Fibroblast of lung (primary cell): ENCODE measurements around the gene XPC. TPM values are rescaled to one million over a fixed set of nuclear protein-coding genes. Genes with fewer than 3 reads are reported as not detected.

Experiments
- DNase-seq, 2 donors: peaks; one replicate each; pipeline versions ENCODE4 v3.0.0 to v3.0.0-alpha.2; 2010; ENCODE audit warnings: low read depth in 2 of 2
- H2AFZ ChIP-seq: 2 replicates; pipeline ENCODE4 v1.5.1; 2012; ENCODE audit warnings: low read length, control low read depth, inconsistent platforms
- H3K27ac ChIP-seq: 2 replicates; pipeline ENCODE4 v1.5.1; 2011; ENCODE audit warnings: low read length, control low read depth; ENCODE audit not compliant: insufficient read depth
- H3K27me3 ChIP-seq: 2 replicates; pipeline ENCODE4 v1.5.1; 2011; ENCODE audit warnings: mild to moderate bottlenecking, low read length; ENCODE audit not compliant: control insufficient read depth, insufficient read depth
- H3K36me3 ChIP-seq: 2 replicates; pipeline ENCODE4 v1.5.1; 2011; ENCODE audit warnings: low read length; ENCODE audit not compliant: control insufficient read depth, insufficient read depth
- H3K4me1 ChIP-seq: 2 replicates; pipeline ENCODE4 v1.5.1; 2011; ENCODE audit warnings: low read length; ENCODE audit not compliant: control insufficient read depth, insufficient read depth; ENCODE audit errors: extremely low read depth
- H3K4me2 ChIP-seq: 2 replicates; pipeline ENCODE4 v1.5.1; 2011; ENCODE audit warnings: low read length, control low read depth; ENCODE audit not compliant: insufficient read depth; ENCODE audit errors: extremely low read depth
- H3K4me3 ChIP-seq, 4 experiments: fragments of 200-600 bp in 1 of 4; sonication (generic) in 1 of 4; replicated peaks in 1 of 4; 2 replicates each; pipeline ENCODE4 v1.5.1; 2011 to 2016; ENCODE audit warnings: low read length in 4 of 4, low read depth in 3 of 4, mild to moderate bottlenecking in 3 of 4, control low read depth in 2 of 4, inconsistent platforms in 1 of 4, mixed read lengths in 1 of 4; ENCODE audit not compliant: insufficient read depth in 1 of 4; ENCODE audit errors: control extremely low read depth in 1 of 4
- H3K79me2 ChIP-seq: 2 replicates; pipeline ENCODE4 v1.5.1; 2012; ENCODE audit warnings: mild to moderate bottlenecking, low read length, inconsistent platforms; ENCODE audit not compliant: control insufficient read depth, insufficient read depth
- H3K9ac ChIP-seq: 2 replicates; pipeline ENCODE4 v1.5.1; 2011; ENCODE audit warnings: mild to moderate bottlenecking, low read length, control low read depth; ENCODE audit not compliant: insufficient read depth
- H3K9me3 ChIP-seq: 2 replicates; pipeline ENCODE4 v1.5.1; 2012; ENCODE audit warnings: low read depth, low read length; ENCODE audit not compliant: control insufficient read depth, insufficient read depth
- H4K20me1 ChIP-seq: 2 replicates; pipeline ENCODE4 v1.5.1; 2011; ENCODE audit warnings: low read length; ENCODE audit not compliant: control insufficient read depth, insufficient read depth; ENCODE audit errors: extremely low read depth
- CTCF ChIP-seq, 2 donors: IDR thresholded peaks in 1 of 2; conservative IDR thresholded peaks in 1 of 2; 1 replicate in 1 of 2; 2 replicates in 1 of 2; pipeline ENCODE4 v1.5.1; 2011 to 2012; ENCODE audit warnings: low read length in 2 of 2, control low read depth in 1 of 2, inconsistent platforms in 1 of 2, low read depth in 1 of 2, mild to moderate bottlenecking in 1 of 2
- EZH2 ChIP-seq: IDR thresholded peaks from 2 replicates; pipeline ENCODE4 v1.5.1; 2012; ENCODE audit warnings: low read length, control low read depth, mild to moderate bottlenecking; ENCODE audit errors: missing control alignments
- polyA plus RNA-seq, 2 donors: library from polyadenylated mRNA; depleted of rRNA in 1 of 2; stranded (reverse) in 1 of 2; unstranded in 1 of 2; fragments of >200 nt; gene quantifications; 2 replicates each; pipeline ENCODE4 v1.2.1, GENCODE V29; 2011 to 2012; ENCODE audit warnings: missing spikeins in 1 of 2
- total RNA-seq: library from RNA; depleted of rRNA; stranded (reverse); fragments of >200 nt; gene quantifications from 2 replicates; pipeline ENCODE4 v1.2.1, GENCODE V29; 2014

Gene XPC
- total and polyA plus RNA-seq, 2 donors (not counting 1 experiment from before 2014, with no cell fraction given): 18.4 to 95.6 TPM

- H3K27me3 ChIP-seq: no peaks in the 10 kb centered on the region
- no peak overlapping the region for H3K4me3 ChIP-seq
- H2AFZ ChIP-seq: no peak overlapping the region
- H4K20me1 ChIP-seq: no peaks in the 10 kb centered on the region
- H3K9ac ChIP-seq: no peak overlapping the region
- H3K79me2 ChIP-seq: no peaks in the 10 kb centered on the region
- DNase-seq: peak in 1 of 2 donors; percentile 65
- no peaks in the 10 kb centered on the region for H3K9me3 ChIP-seq
- no peak overlapping the region for H3K27ac ChIP-seq
- no peaks in the 10 kb centered on the region for H3K36me3 ChIP-seq
- no peak for TF ChIP-seq EZH2
- TF ChIP-seq CTCF (conservative IDR thresholded peaks at IDR 0.05 in 1 of 2, IDR thresholded peaks at IDR 0.05 in 1 of 2; ENCODE audit: low read depth in 1 of 2, low read length in 2 of 2): no peak
- no peaks in the 10 kb centered on the region for H3K4me1 ChIP-seq
- H3K4me2 ChIP-seq: no peak overlapping the region
Observed at GRCh38 chr3:14222900-14223594, 44.6 kb upstream of the XPC start.

- no peaks in the 10 kb centered on the region for H3K27me3 ChIP-seq
- no peak overlapping the region for H2AFZ ChIP-seq
- no peak overlapping the region for H3K9ac ChIP-seq
- H3K4me2 ChIP-seq: no peak overlapping the region
- H3K9me3 ChIP-seq: no peaks in the 10 kb centered on the region
- H3K4me3 ChIP-seq: no peak overlapping the region
- no peak overlapping the region for H3K27ac ChIP-seq
- no peaks in the 10 kb centered on the region for H3K79me2 ChIP-seq
- no peak for TF ChIP-seq EZH2
- TF ChIP-seq CTCF (conservative IDR thresholded peaks at IDR 0.05 in 1 of 2, IDR thresholded peaks at IDR 0.05 in 1 of 2; ENCODE audit: low read depth in 1 of 2, low read length in 2 of 2): no peak
- peak in 1 of 2 donors; percentile 64 for DNase-seq
- H3K4me1 ChIP-seq: no peaks in the 10 kb centered on the region
- no peaks in the 10 kb centered on the region for H3K36me3 ChIP-seq
- no peaks in the 10 kb centered on the region for H4K20me1 ChIP-seq
Observed at GRCh38 chr3:14222457-14222856, 44.1 kb upstream of the XPC start.

GRCh38 chr3:14221902-14222301, 43.5 kb upstream of the XPC start:
- TF ChIP-seq EZH2 (no peak), CTCF (conservative IDR thresholded peaks at IDR 0.05 in 1 of 2, IDR thresholded peaks at IDR 0.05 in 1 of 2; ENCODE audit: low read depth in 1 of 2, low read length in 2 of 2) (no peak)
- H3K4me1 ChIP-seq: no peaks in the 10 kb centered on the region
- H4K20me1 ChIP-seq: no peaks in the 10 kb centered on the region
- no peak for DNase-seq
- no peaks in the 10 kb centered on the region for H3K27me3 ChIP-seq
- no peak overlapping the region for H3K9ac ChIP-seq
- H3K4me2 ChIP-seq: no peak overlapping the region
- H3K9me3 ChIP-seq: no peaks in the 10 kb centered on the region
- no peaks in the 10 kb centered on the region for H3K36me3 ChIP-seq
- no peak overlapping the region for H2AFZ ChIP-seq
- no peak overlapping the region for H3K4me3 ChIP-seq
- H3K79me2 ChIP-seq: no peaks in the 10 kb centered on the region
- no peak overlapping the region for H3K27ac ChIP-seq
